EL (cell line): ENCODE data around the gene PSMB10.
"Not testable (repeated sequence)": the region's sequence is repeated elsewhere in the genome, so short reads cannot be mapped to it uniquely, and the experiment has no call there.

Experiments
- DNase-seq: peaks from one replicate; pipeline ENCODE4 v3.0.0-alpha.2; 2016

PSMB10 gene

GRCh38 chr16:67941469-67942199 is 5.0 kb upstream of the PSMB10 start:
- DNase-seq: no peak

GRCh38 chr16:67940446-67941089 is 3.9 kb upstream of the PSMB10 start:
- no peak for DNase-seq

- no peak for DNase-seq
These were observed 3.1 kb upstream of the PSMB10 start for GRCh38 chr16:67939507-67940445.

GRCh38 chr16:67937713-67938112 is 1.1 kb upstream of the PSMB10 start:
- DNase-seq: not testable (repeated sequence)

GRCh38 chr16:67936880-67937605 is 393 bp upstream of the PSMB10 start:
- peak; percentile 79 for DNase-seq

- DNase-seq: peak; percentile 95
These were observed 1.1 kb downstream of the PSMB10 start for GRCh38 chr16:67935402-67936123.

- DNase-seq: no peak
These were observed 1.6 kb downstream of the PSMB10 start for GRCh38 chr16:67935101-67935401.

- DNase-seq: no peak
These were observed 2.1 kb downstream of the PSMB10 start for GRCh38 chr16:67934306-67935100.

GRCh38 chr16:67933805-67934204 is 2.8 kb downstream of the PSMB10 start:
- no peak for DNase-seq

- DNase-seq: no peak
These were observed 4.2 kb downstream of the PSMB10 start for GRCh38 chr16:67932462-67932840.

GRCh38 chr16:67931712-67932461 is 4.8 kb downstream of the PSMB10 start, which contains the start of gene CTRL:
CTRL (minus strand) TSS chr16:67931862; CDS start chr16:67931852, 10 bp downstream.
- no peak for DNase-seq

- DNase-seq: no peak
These were observed 5.9 kb downstream of the PSMB10 start for GRCh38 chr16:67930678-67931211.

- no peak for DNase-seq
These were observed 6.5 kb downstream of the PSMB10 start for GRCh38 chr16:67930191-67930590.

- DNase-seq: peak; percentile 62
These were observed 7.9 kb downstream of the PSMB10 start for GRCh38 chr16:67928561-67929364.

- DNase-seq: no peak
These were observed 8.5 kb downstream of the PSMB10 start for GRCh38 chr16:67928147-67928546.

GRCh38 chr16:67927131-67927941 is 9.3 kb downstream of the PSMB10 start:
- DNase-seq: no peak

- DNase-seq: no peak
These were observed 10.4 kb downstream of the PSMB10 start for GRCh38 chr16:67926181-67926750.
